Activated CD4-positive, CD25-positive, alpha-beta regulatory T cell treated with anti-CD3 and anti-CD28 coated beads, Interleukin-2, amount 50 U/mL, for 24 hours (primary cell): Measurements from ENCODE around the gene TCIRG1.
A peak's percentile ranks its signal among the peaks of the same experiment; 100 is the strongest.

Experiments used
- ATAC-seq, 2 donors: fragments of 150-1000 bp; cut with Tn5 transposase; one replicate each; pipeline ENCODE4 v1.10.0; 2021; ENCODE audit warnings: mild to moderate bottlenecking in 1 of 2, moderate library complexity in 1 of 2

Gene TCIRG1

GRCh38 chr11:68016904-68017817, 21.7 kb upstream of the TCIRG1 start:
- ATAC-seq: no peak

GRCh38 chr11:68017980-68018729, 20.7 kb upstream of the TCIRG1 start:
- no peak for ATAC-seq

- no peak for ATAC-seq
Measured at GRCh38 chr11:68018730-68019190, 20.1 kb upstream of the TCIRG1 start.

- ATAC-seq: no peak
Measured at GRCh38 chr11:68019486-68019885, 19.3 kb upstream of the TCIRG1 start.

GRCh38 chr11:68020575-68020974, 18.2 kb upstream of the TCIRG1 start:
- no peak for ATAC-seq

GRCh38 chr11:68021167-68021787, 17.5 kb upstream of the TCIRG1 start:
- ATAC-seq: no peak

GRCh38 chr11:68022531-68022930, 16.3 kb upstream of the TCIRG1 start:
- ATAC-seq: no peak

GRCh38 chr11:68024508-68024907, 14.3 kb upstream of the TCIRG1 start:
- no peak for ATAC-seq

- ATAC-seq: no peak
Measured at GRCh38 chr11:68025047-68025446, 13.8 kb upstream of the TCIRG1 start.

GRCh38 chr11:68026391-68027105, 12.3 kb upstream of the TCIRG1 start:
- no peak for ATAC-seq

GRCh38 chr11:68027667-68028066, 11.2 kb upstream of the TCIRG1 start:
- ATAC-seq: no peak

GRCh38 chr11:68028802-68029545, 9.9 kb upstream of the TCIRG1 start:
- no peak for ATAC-seq

GRCh38 chr11:68030318-68031143, 8.3 kb upstream of the TCIRG1 start, which contains the start of gene NDUFS8:
Gene NDUFS8 (plus strand): TSS chr11:68030681. CDS start chr11:68032152, 1,471 bp downstream.
- ATAC-seq: peak; percentile 98

GRCh38 chr11:68031144-68031464, 7.7 kb upstream of the TCIRG1 start:
- no peak for ATAC-seq

GRCh38 chr11:68032003-68032402, 6.8 kb upstream of the TCIRG1 start:
- no peak for ATAC-seq

GRCh38 chr11:68032997-68033707, 5.7 kb upstream of the TCIRG1 start:
- ATAC-seq: no peak

GRCh38 chr11:68033708-68034045, 5.1 kb upstream of the TCIRG1 start:
- ATAC-seq: no peak

- ATAC-seq: no peak
Measured at GRCh38 chr11:68035266-68035876, 3.5 kb upstream of the TCIRG1 start.

GRCh38 chr11:68036141-68036716, 2.6 kb upstream of the TCIRG1 start:
- no peak for ATAC-seq
